ENCODE results near the gene JCAD.

JCAD gene

GRCh38 chr10:29992914-29993313, 66.5 kb downstream of the JCAD start:
- peak overlapping the region; percentile 51 for H2BK120ac ChIP-seq (ENCODE audit: low read depth, low read length)
- 94% methylated on average over 4 of the region's 4 CpGs for WGBS
- peak overlapping the region in 1 of 2 experiments; percentile 55 for H3K18ac ChIP-seq (ENCODE audit: low read depth in 1 of 2, low read length in 2 of 2)
- H4K8ac ChIP-seq (ENCODE audit: low read length) = peak overlapping the region; percentile 50
- peak overlapping the region in 1 of 2 experiments; percentile 87 for H3K14ac ChIP-seq (ENCODE audit: low read length in 2 of 2)
- H2BK5ac ChIP-seq (ENCODE audit: low read depth, low read length, poor library complexity, severe bottlenecking) = no peak overlapping the region
- H3K4me3 ChIP-seq (ENCODE audit: insufficient read depth in 1 of 2, low read depth in 1 of 2, low read length in 2 of 2) = no peak overlapping the region
- H3K9ac ChIP-seq (ENCODE audit: low read length) = no peak overlapping the region
- no peak overlapping the region for H3K23ac ChIP-seq (ENCODE audit: low read length in 2 of 2)
- H4K91ac ChIP-seq (ENCODE audit: low read length) = peak overlapping the region; percentile 35
- no peak overlapping the region for H2AFZ ChIP-seq (ENCODE audit: low read depth, low read length)
- H2AK5ac ChIP-seq (ENCODE audit: low read length, severe bottlenecking) = no peak overlapping the region
- peak overlapping the region; percentile 16 to 35 for H3K4ac ChIP-seq (ENCODE audit: low read depth in 1 of 2, low read length in 2 of 2)
- no peak overlapping the region for H2BK15ac ChIP-seq (ENCODE audit: low read depth, poor library complexity, severe bottlenecking)
- peaks cover 0 to 43% of the 10 kb centered on the region in 2 experiments for H3K27me3 ChIP-seq (ENCODE audit: control insufficient read depth in 1 of 2, insufficient read depth in 1 of 2, low read length in 2 of 2)
- peaks cover 6% of the 10 kb centered on the region for H3K4me1 ChIP-seq (ENCODE audit: control insufficient read depth, insufficient read depth, low read depth, low read length)
- DNase-seq = no peak
- no peak overlapping the region for H3K27ac ChIP-seq (ENCODE audit: low read length, poor library complexity, severe bottlenecking)
- H3K36me3 ChIP-seq (ENCODE audit: control insufficient read depth in 1 of 2, insufficient read depth in 2 of 2, low read depth in 1 of 2, low read length in 2 of 2) = no peaks in the 10 kb centered on the region
- no peak overlapping the region for H3K4me2 ChIP-seq (ENCODE audit: low read length, poor library complexity, severe bottlenecking)
- H2BK12ac ChIP-seq (ENCODE audit: low read length in 2 of 2) = peak overlapping the region in 1 of 2 experiments; percentile 67
- no peaks in the 10 kb centered on the region for H3K9me3 ChIP-seq (ENCODE audit: control insufficient read depth, low read length)
- H3K79me1 ChIP-seq (replicated peaks; ENCODE audit: low read length, poor library complexity, severe bottlenecking) = no peaks in the 10 kb centered on the region

- Histone ChIP-seq H2BK12ac (ENCODE audit: low read length in 2 of 2) (no peak overlapping the region), H3K4me2 (ENCODE audit: low read length, poor library complexity, severe bottlenecking) (no peak overlapping the region), H3K23ac (ENCODE audit: low read length in 2 of 2) (no peak overlapping the region), H3K4ac (ENCODE audit: low read depth in 1 of 2, low read length in 2 of 2) (no peak overlapping the region), H3K27me3 (ENCODE audit: control insufficient read depth in 1 of 2, insufficient read depth in 1 of 2, low read length in 2 of 2) (peaks cover 0 to 35% of the 10 kb centered on the region in 2 experiments), H3K79me1 (replicated peaks; ENCODE audit: low read length, poor library complexity, severe bottlenecking) (no peaks in the 10 kb centered on the region), H4K8ac (ENCODE audit: low read length) (no peak overlapping the region), H3K4me1 (ENCODE audit: control insufficient read depth, insufficient read depth, low read depth, low read length) (peaks cover 6% of the 10 kb centered on the region), H2AK5ac (ENCODE audit: low read length, severe bottlenecking) (peak overlapping the region; percentile 41), H3K9ac (ENCODE audit: low read length) (no peak overlapping the region), H3K18ac (ENCODE audit: low read depth in 1 of 2, low read length in 2 of 2) (no peak overlapping the region), H3K4me3 (ENCODE audit: insufficient read depth in 1 of 2, low read depth in 1 of 2, low read length in 2 of 2) (no peak overlapping the region), H3K9me3 (ENCODE audit: control insufficient read depth, low read length) (no peaks in the 10 kb centered on the region), H4K91ac (ENCODE audit: low read length) (no peak overlapping the region), H2BK120ac (ENCODE audit: low read depth, low read length) (no peak overlapping the region), H3K27ac (ENCODE audit: low read length, poor library complexity, severe bottlenecking) (no peak overlapping the region), H3K14ac (ENCODE audit: low read length in 2 of 2) (no peak overlapping the region), H2BK15ac (ENCODE audit: low read depth, poor library complexity, severe bottlenecking) (no peak overlapping the region), H3K36me3 (ENCODE audit: control insufficient read depth in 1 of 2, insufficient read depth in 2 of 2, low read depth in 1 of 2, low read length in 2 of 2) (no peaks in the 10 kb centered on the region), H2BK5ac (ENCODE audit: low read depth, low read length, poor library complexity, severe bottlenecking) (no peak overlapping the region), H2AFZ (ENCODE audit: low read depth, low read length) (no peak overlapping the region)
- 94% methylated on average over 3 of the region's 3 CpGs for WGBS
- no peak for DNase-seq
Measured at GRCh38 chr10:29991382-29991781, 68.0 kb downstream of the JCAD start.

- no CpG with 5 or more reads among the region's 4 CpGs for WGBS
- Histone ChIP-seq H3K79me1 (replicated peaks; ENCODE audit: low read length, poor library complexity, severe bottlenecking) (no peaks in the 10 kb centered on the region), H3K4me3 (ENCODE audit: insufficient read depth in 1 of 2, low read depth in 1 of 2, low read length in 2 of 2) (no peak overlapping the region), H3K14ac (ENCODE audit: low read length in 2 of 2) (no peak overlapping the region), H3K36me3 (ENCODE audit: control insufficient read depth in 1 of 2, insufficient read depth in 2 of 2, low read depth in 1 of 2, low read length in 2 of 2) (no peaks in the 10 kb centered on the region), H3K18ac (ENCODE audit: low read depth in 1 of 2, low read length in 2 of 2) (no peak overlapping the region), H2BK12ac (ENCODE audit: low read length in 2 of 2) (no peak overlapping the region), H3K4ac (ENCODE audit: low read depth in 1 of 2, low read length in 2 of 2) (no peak overlapping the region), H2AFZ (ENCODE audit: low read depth, low read length) (no peak overlapping the region), H2BK15ac (ENCODE audit: low read depth, poor library complexity, severe bottlenecking) (no peak overlapping the region), H3K27me3 (ENCODE audit: control insufficient read depth in 1 of 2, insufficient read depth in 1 of 2, low read length in 2 of 2) (peaks cover 0 to 18% of the 10 kb centered on the region in 2 experiments), H3K4me1 (ENCODE audit: control insufficient read depth, insufficient read depth, low read depth, low read length) (no peaks in the 10 kb centered on the region), H2BK120ac (ENCODE audit: low read depth, low read length) (no peak overlapping the region), H3K27ac (ENCODE audit: low read length, poor library complexity, severe bottlenecking) (no peak overlapping the region), H2AK5ac (ENCODE audit: low read length, severe bottlenecking) (no peak overlapping the region), H2BK5ac (ENCODE audit: low read depth, low read length, poor library complexity, severe bottlenecking) (no peak overlapping the region), H4K8ac (ENCODE audit: low read length) (no peak overlapping the region), H4K91ac (ENCODE audit: low read length) (no peak overlapping the region), H3K9ac (ENCODE audit: low read length) (no peak overlapping the region), H3K4me2 (ENCODE audit: low read length, poor library complexity, severe bottlenecking) (no peak overlapping the region), H3K9me3 (ENCODE audit: control insufficient read depth, low read length) (peaks cover 10% of the 10 kb centered on the region), H3K23ac (ENCODE audit: low read length in 2 of 2) (no peak overlapping the region)
- peak; percentile 86 for DNase-seq
Measured at GRCh38 chr10:29987471-29987870, 71.9 kb downstream of the JCAD start.

- no peak overlapping the region for H3K4ac ChIP-seq (ENCODE audit: low read depth in 1 of 2, low read length in 2 of 2)
- no peak overlapping the region for H2AK5ac ChIP-seq (ENCODE audit: low read length, severe bottlenecking)
- no peak overlapping the region for H3K4me3 ChIP-seq (ENCODE audit: insufficient read depth in 1 of 2, low read depth in 1 of 2, low read length in 2 of 2)
- H2AFZ ChIP-seq (ENCODE audit: low read depth, low read length) = no peak overlapping the region
- no peaks in the 10 kb centered on the region for H3K36me3 ChIP-seq (ENCODE audit: control insufficient read depth in 1 of 2, insufficient read depth in 2 of 2, low read depth in 1 of 2, low read length in 2 of 2)
- no peak overlapping the region for H3K27ac ChIP-seq (ENCODE audit: low read length, poor library complexity, severe bottlenecking)
- DNase-seq = no peak
- no peak overlapping the region for H2BK15ac ChIP-seq (ENCODE audit: low read depth, poor library complexity, severe bottlenecking)
- no peak overlapping the region for H2BK120ac ChIP-seq (ENCODE audit: low read depth, low read length)
- no peak overlapping the region for H3K14ac ChIP-seq (ENCODE audit: low read length in 2 of 2)
- 95% methylated on average over 2 of the region's 2 CpGs for WGBS
- no peak overlapping the region for H4K91ac ChIP-seq (ENCODE audit: low read length)
- H3K9ac ChIP-seq (ENCODE audit: low read length) = no peak overlapping the region
- H3K27me3 ChIP-seq (ENCODE audit: control insufficient read depth in 1 of 2, insufficient read depth in 1 of 2, low read length in 2 of 2) = peaks cover 0 to 2% of the 10 kb centered on the region in 2 experiments
- H3K9me3 ChIP-seq (ENCODE audit: control insufficient read depth, low read length) = peaks cover 12% of the 10 kb centered on the region
- H2BK5ac ChIP-seq (ENCODE audit: low read depth, low read length, poor library complexity, severe bottlenecking) = no peak overlapping the region
- no peak overlapping the region for H3K18ac ChIP-seq (ENCODE audit: low read depth in 1 of 2, low read length in 2 of 2)
- H3K23ac ChIP-seq (ENCODE audit: low read length in 2 of 2) = no peak overlapping the region
- no peak overlapping the region for H3K4me2 ChIP-seq (ENCODE audit: low read length, poor library complexity, severe bottlenecking)
- H2BK12ac ChIP-seq (ENCODE audit: low read length in 2 of 2) = no peak overlapping the region
- H3K79me1 ChIP-seq (replicated peaks; ENCODE audit: low read length, poor library complexity, severe bottlenecking) = no peaks in the 10 kb centered on the region
- H3K4me1 ChIP-seq (ENCODE audit: control insufficient read depth, insufficient read depth, low read depth, low read length) = no peaks in the 10 kb centered on the region
- no peak overlapping the region for H4K8ac ChIP-seq (ENCODE audit: low read length)
Measured at GRCh38 chr10:29982997-29983648, 76.3 kb downstream of the JCAD start.
